NCI-H226 (cell line): ENCODE measurements around the gene BOC.

Experiments
- DNase-seq: peaks from one replicate; pipeline ENCODE4 v3.0.0-alpha.2; 2015

BOC gene

GRCh38 chr3:113253702-113254101 lies 42.3 kb downstream of the BOC start:
- DNase-seq, result no peak

- DNase-seq, result no peak
These were observed 43.0 kb downstream of the BOC start for GRCh38 chr3:113254171-113254947.

- no peak for DNase-seq
These were observed 43.9 kb downstream of the BOC start for GRCh38 chr3:113255100-113255853.

GRCh38 chr3:113255854-113256615 lies 44.7 kb downstream of the BOC start:
- DNase-seq, result no peak

GRCh38 chr3:113258361-113258760 lies 47.0 kb downstream of the BOC start:
- no peak for DNase-seq

- DNase-seq, result no peak
These were observed 47.8 kb downstream of the BOC start for GRCh38 chr3:113259196-113259595.

GRCh38 chr3:113261063-113261625 lies 49.8 kb downstream of the BOC start:
- no peak for DNase-seq

- no peak for DNase-seq
These were observed 50.4 kb downstream of the BOC start for GRCh38 chr3:113261626-113262303.

GRCh38 chr3:113262304-113262665 lies 50.9 kb downstream of the BOC start:
- DNase-seq, result no peak

- no peak for DNase-seq
These were observed 51.7 kb downstream of the BOC start for GRCh38 chr3:113263020-113263419.

GRCh38 chr3:113263778-113264177 lies 52.4 kb downstream of the BOC start:
- DNase-seq, result no peak

- no peak for DNase-seq
These were observed 53.1 kb downstream of the BOC start for GRCh38 chr3:113264283-113265131.

- DNase-seq, result no peak
These were observed 53.9 kb downstream of the BOC start for GRCh38 chr3:113265231-113265630.

- DNase-seq, result no peak
These were observed 55.4 kb downstream of the BOC start for GRCh38 chr3:113266738-113267137.

- no peak for DNase-seq
These were observed 57.0 kb downstream of the BOC start for GRCh38 chr3:113268311-113268710.

- no peak for DNase-seq
These were observed 57.6 kb downstream of the BOC start for GRCh38 chr3:113268942-113269341.

GRCh38 chr3:113269661-113270060 lies 58.3 kb downstream of the BOC start:
- no peak for DNase-seq

GRCh38 chr3:113270068-113270467 lies 58.7 kb downstream of the BOC start:
- no peak for DNase-seq

- DNase-seq, result no peak
These were observed 59.4 kb downstream of the BOC start for GRCh38 chr3:113270786-113271185.

GRCh38 chr3:113271189-113271588 lies 59.8 kb downstream of the BOC start:
- DNase-seq, result no peak

- no peak for DNase-seq
These were observed 60.4 kb downstream of the BOC start for GRCh38 chr3:113271594-113272384.
